Measurements from ENCODE around the gene ZNF20. TPM values are rescaled to one million over a fixed set of nuclear protein-coding genes. Genes with fewer than 3 reads are reported as not detected.

The ZNF20 gene
- total RNA-seq, 1 donor from 2014 or later, result 3.3 TPM

GRCh38 chr19:12162882-12163806, 23.0 kb upstream of the ZNF20 start, which contains the start of gene ZNF136:
TSS of gene ZNF136 (plus strand) at chr19:12163096. CDS start at chr19:12163204, 108 bp downstream.
- Histone ChIP-seq H3K36me3 (peaks cover 9% of the 10 kb centered on the region), H3K4me3 (peak within 1 kb of the TSS; percentile 97), H3K9me3 (no peaks in the 10 kb centered on the region), H3K27me3 (no peaks in the 10 kb centered on the region), H3K27ac (peak within 1 kb of the TSS; percentile 98), H3K4me1 (peaks cover 35% of the 10 kb centered on the region)
- intact Hi-C loops (cut with DNase I), result no loop called here
- peak; percentile 97 for DNase-seq
- no peak for TF ChIP-seq CTCF (IDR thresholded peaks at IDR 0.05)
- peak; percentile 99 for ATAC-seq

- intact Hi-C loops (cut with DNase I), result no loop called here
- Histone ChIP-seq H3K4me1 (peaks cover 35% of the 10 kb centered on the region), H3K36me3 (peaks cover 9% of the 10 kb centered on the region), H3K9me3 (no peaks in the 10 kb centered on the region), H3K27ac (peak overlapping the region; percentile 98), H3K27me3 (no peaks in the 10 kb centered on the region), H3K4me3 (peak overlapping the region; percentile 97)
- no peak for ATAC-seq
- TF ChIP-seq CTCF (IDR thresholded peaks at IDR 0.05), result no peak
- DNase-seq, result no peak
These were observed 22.3 kb upstream of the ZNF20 start for GRCh38 chr19:12162513-12162881.

- DNase-seq (no peak), ATAC-seq (no peak)
- H3K27ac ChIP-seq, result no peak overlapping the region
- no peaks in the 10 kb centered on the region for H3K9me3 ChIP-seq
- no peak overlapping the region for H3K4me3 ChIP-seq
- peaks cover 28% of the 10 kb centered on the region for H3K4me1 ChIP-seq
- H3K27me3 ChIP-seq, result no peaks in the 10 kb centered on the region
- H3K36me3 ChIP-seq, result peaks cover 3% of the 10 kb centered on the region
- no peak for TF ChIP-seq CTCF (IDR thresholded peaks at IDR 0.05)
- intact Hi-C loops (cut with DNase I), result no loop called here
These were observed 19.7 kb upstream of the ZNF20 start for GRCh38 chr19:12159773-12160414.

GRCh38 chr19:12156223-12157058, 16.3 kb upstream of the ZNF20 start, which contains the start of gene ZNF625:
TSS of gene ZNF625 (minus strand) at chr19:12156734. CDS start at chr19:12156558, 176 bp downstream.
- Histone ChIP-seq H3K36me3 (peaks cover 5% of the 10 kb centered on the region), H3K27ac (peak within 1 kb of the TSS; percentile 83), H3K9me3 (no peaks in the 10 kb centered on the region), H3K4me3 (peak within 1 kb of the TSS; percentile 78), H3K27me3 (no peaks in the 10 kb centered on the region), H3K4me1 (peaks cover 10% of the 10 kb centered on the region)
- intact Hi-C loops (cut with DNase I), result no loop called here
- peak; percentile 93 for DNase-seq
- TF ChIP-seq CTCF (IDR thresholded peaks at IDR 0.05), result no peak
- peak; percentile 99 for ATAC-seq

GRCh38 chr19:12155324-12155860, 15.2 kb upstream of the ZNF20 start:
- ATAC-seq, result no peak
- no peak for DNase-seq
- intact Hi-C loops (cut with DNase I), result no loop called here
- Histone ChIP-seq H3K27ac (peak overlapping the region; percentile 83), H3K36me3 (peaks cover 9% of the 10 kb centered on the region), H3K9me3 (no peaks in the 10 kb centered on the region), H3K4me1 (peaks cover 10% of the 10 kb centered on the region), H3K4me3 (peak overlapping the region; percentile 78), H3K27me3 (no peaks in the 10 kb centered on the region)
- no peak for TF ChIP-seq CTCF (IDR thresholded peaks at IDR 0.05)

All from upper lobe of right lung (tissue), 1 donor.